Hepatocyte (in vitro differentiated cells): Measurements from ENCODE around the gene NHERF1. TPM values are rescaled to one million over a fixed set of nuclear protein-coding genes. Genes with fewer than 3 reads are reported as not detected.

ENCODE experiments used
- DNase-seq: peaks from one replicate; pipeline ENCODE4 v3.0.0-alpha.2; 2016; ENCODE audit warnings: low spot score
- H2AFZ ChIP-seq: fragments of 200-600 bp; sonication (generic); 2 replicates; pipeline ENCODE4 v1.6.0; 2016; ENCODE audit warnings: antibody characterized with exemption, mild to moderate bottlenecking
- H3K27ac ChIP-seq: fragments of 200-600 bp; sonication (generic); 2 replicates; pipeline ENCODE4 v1.5.1; 2016; ENCODE audit warnings: mild to moderate bottlenecking
- H3K27me3 ChIP-seq: fragments of 200-600 bp; sonication (generic); 2 replicates; pipeline ENCODE4 v1.6.1; 2016
- H3K36me3 ChIP-seq: fragments of 200-600 bp; sonication (generic); replicated peaks from 2 replicates; pipeline ENCODE4 v1.5.1; 2016; ENCODE audit warnings: low read depth; ENCODE audit not compliant: insufficient read depth
- H3K4me1 ChIP-seq: fragments of 200-600 bp; sonication (generic); 2 replicates; pipeline ENCODE4 v1.5.1; 2016; ENCODE audit warnings: mild to moderate bottlenecking, moderate library complexity; ENCODE audit not compliant: insufficient read depth
- H3K4me2 ChIP-seq: fragments of 200-600 bp; sonication (generic); 2 replicates; pipeline ENCODE4 v1.6.0; 2016
- H3K4me3 ChIP-seq: fragments of 200-600 bp; sonication (generic); 2 replicates; pipeline ENCODE4 v1.5.1; 2016; ENCODE audit warnings: mild to moderate bottlenecking
- H3K79me2 ChIP-seq: fragments of 200-600 bp; sonication (generic); 2 replicates; pipeline ENCODE4 v1.6.0; 2017; ENCODE audit warnings: mild to moderate bottlenecking
- H3K9me2 ChIP-seq: fragments of 200-600 bp; sonication (generic); replicated peaks from 2 replicates; pipeline ENCODE4 v1.6.0; 2017; ENCODE audit warnings: mild to moderate bottlenecking; ENCODE audit not compliant: insufficient read depth
- H3K9me3 ChIP-seq: fragments of 200-600 bp; sonication (generic); 2 replicates; pipeline ENCODE4 v1.5.1; 2016; ENCODE audit warnings: low read depth, mild to moderate bottlenecking
- H4K20me1 ChIP-seq: fragments of 200-600 bp; sonication (generic); 2 replicates; pipeline ENCODE4 v1.6.0; 2016; ENCODE audit warnings: mild to moderate bottlenecking; ENCODE audit not compliant: insufficient read depth, poor library complexity, severe bottlenecking
- CTCF ChIP-seq: fragments of 200-600 bp; sonication (generic); IDR thresholded peaks from 2 replicates; pipeline ENCODE4 v1.5.1; 2016; ENCODE audit warnings: antibody characterized with exemption, mild to moderate bottlenecking; ENCODE audit not compliant: poor library complexity
- EZH2 ChIP-seq: fragments of 200-600 bp; sonication (generic); IDR thresholded peaks from 2 replicates; pipeline ENCODE4 v1.6.1; 2016; ENCODE audit warnings: antibody characterized with exemption, mild to moderate bottlenecking, borderline replicate concordance
- EZH2phosphoT487 ChIP-seq: fragments of 200-600 bp; sonication (generic); IDR thresholded peaks from one replicate; pipeline ENCODE4 v1.6.1; 2018; ENCODE audit warnings: antibody characterized with exemption, mild to moderate bottlenecking, low read depth, moderate library complexity; ENCODE audit not compliant: unreplicated experiment, severe bottlenecking
- WGBS: methylation state at CpG from one replicate; pipeline ENCODE4 v1.1.6; 2016; ENCODE audit warnings: low lambda C conversion rate; ENCODE audit errors: missing lambda C conversion rate; 5-methylcytosine and 5-hydroxymethylcytosine counted together
- polyA plus RNA-seq: library from polyadenylated mRNA; unstranded; fragments of >200 nt; fragmentation: Nextera tagmentation; extraction: Ambion mirVana; gene quantifications from 2 replicates; pipeline ENCODE4 v1.2.1, GENCODE V29; 2016
- total RNA-seq: library from RNA; depleted of rRNA; stranded (reverse); fragments of >200 nt; gene quantifications from 2 replicates; pipeline ENCODE4 v1.2.3, GENCODE V29; 2014

NHERF1 gene
- total and polyA plus RNA-seq, 2 experiments from 2014 or later: 263 to 763 TPM

GRCh38 chr17:74804683-74805082, 56.3 kb downstream of the NHERF1 start:
- Histone ChIP-seq H2AFZ (no peak overlapping the region), H3K4me1 (no peaks in the 10 kb centered on the region), H3K9me2 (no peaks in the 10 kb centered on the region), H3K79me2 (no peaks in the 10 kb centered on the region), H3K9me3 (no peaks in the 10 kb centered on the region), H4K20me1 (no peaks in the 10 kb centered on the region), H3K4me3 (no peak overlapping the region), H3K36me3 (no peaks in the 10 kb centered on the region), H3K4me2 (no peak overlapping the region), H3K27me3 (no peaks in the 10 kb centered on the region), H3K27ac (no peak overlapping the region)
- TF ChIP-seq EZH2phosphoT487 (no peak), EZH2 (no peak), CTCF (no peak)
- DNase-seq: no peak
- WGBS: 97% methylated on average over 7 of the region's 7 CpGs

- no peak overlapping the region for H3K4me2 ChIP-seq
- no peaks in the 10 kb centered on the region for H3K4me1 ChIP-seq
- H3K9me2 ChIP-seq: no peaks in the 10 kb centered on the region
- no peaks in the 10 kb centered on the region for H3K79me2 ChIP-seq
- WGBS: 86% methylated on average over 15 of the region's 15 CpGs
- H3K9me3 ChIP-seq: no peaks in the 10 kb centered on the region
- no peak overlapping the region for H3K4me3 ChIP-seq
- no peak overlapping the region for H3K27ac ChIP-seq
- H3K27me3 ChIP-seq: no peaks in the 10 kb centered on the region
- TF ChIP-seq EZH2 (no peak), EZH2phosphoT487 (no peak), CTCF (no peak)
- no peak for DNase-seq
- no peaks in the 10 kb centered on the region for H4K20me1 ChIP-seq
- no peaks in the 10 kb centered on the region for H3K36me3 ChIP-seq
- no peak overlapping the region for H2AFZ ChIP-seq
Measured at GRCh38 chr17:74805591-74805991, 57.2 kb downstream of the NHERF1 start.

- Histone ChIP-seq H3K27me3 (no peaks in the 10 kb centered on the region), H3K27ac (no peak overlapping the region), H3K36me3 (no peaks in the 10 kb centered on the region), H3K4me3 (no peak overlapping the region), H2AFZ (no peak overlapping the region), H3K9me3 (no peaks in the 10 kb centered on the region), H3K4me2 (no peak overlapping the region), H3K4me1 (no peaks in the 10 kb centered on the region), H3K79me2 (no peaks in the 10 kb centered on the region), H4K20me1 (no peaks in the 10 kb centered on the region), H3K9me2 (no peaks in the 10 kb centered on the region)
- no peak for DNase-seq
- WGBS: 98% methylated on average over 10 of the region's 10 CpGs
- TF ChIP-seq EZH2phosphoT487: no peak
- no peak for TF ChIP-seq CTCF
- TF ChIP-seq EZH2: no peak
Measured at GRCh38 chr17:74806334-74806733, 57.9 kb downstream of the NHERF1 start.

GRCh38 chr17:74807441-74807840, 59.0 kb downstream of the NHERF1 start:
- Histone ChIP-seq H2AFZ (no peak overlapping the region), H3K4me1 (no peaks in the 10 kb centered on the region), H4K20me1 (no peaks in the 10 kb centered on the region), H3K9me2 (no peaks in the 10 kb centered on the region), H3K9me3 (no peaks in the 10 kb centered on the region), H3K27me3 (no peaks in the 10 kb centered on the region), H3K79me2 (no peaks in the 10 kb centered on the region), H3K4me2 (no peak overlapping the region), H3K4me3 (no peak overlapping the region), H3K27ac (no peak overlapping the region), H3K36me3 (no peaks in the 10 kb centered on the region)
- no peak for TF ChIP-seq EZH2phosphoT487
- DNase-seq: no peak
- WGBS: 86% methylated on average over 13 of the region's 13 CpGs
